ENCODE results near the gene XPO6.

The XPO6 gene

DNA sequence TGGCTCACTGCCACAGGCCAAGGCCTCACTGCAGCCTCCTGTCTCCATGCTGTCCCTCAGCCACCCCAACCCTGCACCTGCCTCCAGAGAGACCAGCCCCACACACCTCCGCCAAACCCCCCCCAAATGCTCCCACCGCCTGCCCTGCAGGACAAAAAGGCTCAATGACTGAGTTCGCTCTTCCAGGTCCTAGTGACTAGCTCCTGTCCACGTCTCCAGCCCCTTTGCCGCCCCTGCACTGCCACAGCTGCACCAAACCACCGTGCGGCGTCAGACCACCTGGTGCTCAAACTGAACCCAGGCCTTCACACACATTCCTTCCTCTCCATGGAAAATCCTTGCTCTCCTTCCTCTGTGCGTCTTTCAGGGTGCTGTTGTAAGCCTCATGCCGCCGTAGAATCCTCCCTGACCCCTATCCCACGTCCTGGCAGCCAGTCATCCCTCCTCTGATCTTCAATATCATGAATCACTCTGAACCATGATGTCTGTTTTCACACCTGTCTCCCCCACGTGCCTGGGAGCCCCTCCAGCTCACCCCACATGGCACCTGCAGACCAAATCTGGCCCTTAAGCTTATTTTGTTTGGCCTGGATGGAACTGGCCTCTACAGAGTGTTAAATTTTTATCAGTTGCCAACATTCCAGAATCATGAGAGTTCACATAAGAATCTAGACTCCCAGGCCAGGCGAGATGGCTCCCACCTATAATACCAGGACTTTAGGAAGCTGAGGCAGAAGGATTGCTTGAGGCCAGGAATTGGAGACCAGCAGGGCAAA is 144.0 kb downstream of the XPO6 start:
- TF ChIP-seq, protein P1, sequence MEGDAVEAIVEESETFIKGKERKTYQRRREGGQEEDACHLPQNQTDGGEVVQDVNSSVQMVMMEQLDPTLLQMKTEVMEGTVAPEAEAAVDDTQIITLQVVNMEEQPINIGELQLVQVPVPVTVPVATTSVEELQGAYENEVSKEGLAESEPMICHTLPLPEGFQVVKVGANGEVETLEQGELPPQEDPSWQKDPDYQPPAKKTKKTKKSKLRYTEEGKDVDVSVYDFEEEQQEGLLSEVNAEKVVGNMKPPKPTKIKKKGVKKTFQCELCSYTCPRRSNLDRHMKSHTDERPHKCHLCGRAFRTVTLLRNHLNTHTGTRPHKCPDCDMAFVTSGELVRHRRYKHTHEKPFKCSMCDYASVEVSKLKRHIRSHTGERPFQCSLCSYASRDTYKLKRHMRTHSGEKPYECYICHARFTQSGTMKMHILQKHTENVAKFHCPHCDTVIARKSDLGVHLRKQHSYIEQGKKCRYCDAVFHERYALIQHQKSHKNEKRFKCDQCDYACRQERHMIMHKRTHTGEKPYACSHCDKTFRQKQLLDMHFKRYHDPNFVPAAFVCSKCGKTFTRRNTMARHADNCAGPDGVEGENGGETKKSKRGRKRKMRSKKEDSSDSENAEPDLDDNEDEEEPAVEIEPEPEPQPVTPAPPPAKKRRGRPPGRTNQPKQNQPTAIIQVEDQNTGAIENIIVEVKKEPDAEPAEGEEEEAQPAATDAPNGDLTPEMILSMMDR (conservative IDR thresholded peaks at IDR 0.05; ENCODE audit: low read length), result no peak

DNA sequence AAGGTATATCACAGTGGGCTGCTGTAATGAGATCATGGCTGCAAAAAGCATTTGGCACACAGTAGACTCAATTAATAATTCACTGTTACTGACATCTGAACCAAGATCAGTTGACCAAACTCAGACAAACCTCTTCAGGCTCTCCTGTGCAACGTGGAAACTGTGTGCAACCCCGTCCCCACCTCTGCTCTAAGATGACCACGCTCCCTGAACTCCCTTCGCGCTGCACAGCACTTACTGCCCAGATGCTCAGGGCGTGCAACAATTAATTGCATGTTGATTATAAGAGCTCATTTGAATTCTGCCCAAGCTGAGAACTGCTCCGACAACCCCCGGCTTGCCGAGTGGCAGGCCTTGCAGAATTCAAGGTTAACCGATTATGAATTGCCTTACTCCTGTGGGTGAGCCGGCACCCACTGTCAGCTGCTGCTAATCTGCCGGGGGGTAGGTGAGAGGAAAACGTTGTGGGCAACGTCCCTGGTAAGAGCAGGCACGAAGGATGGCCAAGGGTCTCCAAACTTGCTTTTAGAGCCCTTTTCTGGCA is 147.0 kb downstream of the XPO6 start:
- TF ChIP-seq, protein P1 (conservative IDR thresholded peaks at IDR 0.05; ENCODE audit: low read length), result no peak
- no peak for DNase-seq (ENCODE audit: low read depth)
- H3K4me3 ChIP-seq (ENCODE audit: low read length), result no peak overlapping the region

More for the DNA sequence above, 144.0 kb downstream of the XPO6 start:
- H3K4me3 ChIP-seq (ENCODE audit: low read length), result no peak overlapping the region
- DNase-seq (ENCODE audit: low read depth), result peak; percentile 60

DNA sequence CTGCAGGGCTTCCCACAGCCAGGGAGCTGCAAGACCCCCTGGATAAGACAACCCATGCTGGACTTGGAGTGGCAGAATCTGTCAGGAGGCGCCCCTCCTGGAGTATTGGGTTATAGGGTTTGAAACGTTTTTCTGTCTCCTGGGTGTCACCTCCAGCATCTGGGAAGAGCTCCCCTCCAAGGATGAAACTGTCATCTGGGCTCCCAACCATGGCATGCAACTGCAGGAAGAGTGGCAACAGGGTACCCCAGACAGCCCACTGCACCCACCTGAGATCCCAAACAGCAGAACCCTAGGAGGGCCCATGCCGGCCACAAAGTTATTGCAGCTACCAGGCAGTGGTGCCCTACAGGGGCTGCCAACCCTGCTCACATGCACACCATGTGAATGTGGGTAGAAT is 147.6 kb downstream of the XPO6 start:
- H3K4me3 ChIP-seq (ENCODE audit: low read length), result no peak overlapping the region
- TF ChIP-seq, protein P1 (conservative IDR thresholded peaks at IDR 0.05; ENCODE audit: low read length), result no peak
- no peak for DNase-seq (ENCODE audit: low read depth)

DNA sequence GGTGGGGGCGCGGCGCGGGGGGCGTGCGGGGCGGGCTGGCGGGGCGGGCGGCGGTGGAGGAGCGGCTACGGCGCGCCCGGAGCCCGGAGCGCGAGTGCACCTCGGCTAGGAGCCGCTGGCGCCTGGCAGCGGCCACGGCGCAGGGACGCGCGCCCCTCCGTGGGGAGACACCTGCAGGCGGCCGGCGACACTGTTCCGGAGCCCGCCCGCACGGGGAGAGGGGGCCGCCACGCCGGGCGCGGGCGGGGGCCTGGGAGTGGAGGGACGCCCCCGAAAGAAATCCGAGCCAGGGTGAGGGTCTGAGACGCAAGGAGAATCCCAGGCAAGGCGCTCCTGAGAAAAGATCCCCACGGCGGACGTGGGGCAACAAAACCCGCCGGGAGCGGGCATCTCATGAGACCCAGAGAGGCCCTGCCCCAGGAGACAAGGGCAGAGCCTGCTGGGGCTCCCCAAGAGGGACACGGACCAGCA is 148.1 kb downstream of the XPO6 start, which contains the start of gene GSG1L:
GSG1L (minus strand) TSS at position 124 of the 471 bp plus-strand sequence. CDS start 290 bp downstream, outside the sequence.
- DNase-seq (ENCODE audit: low read depth), result no peak
- no peak within 1 kb of the TSS for H3K4me3 ChIP-seq (ENCODE audit: low read length)
- TF ChIP-seq, protein P1 (conservative IDR thresholded peaks at IDR 0.05; ENCODE audit: low read length), result no peak

DNA sequence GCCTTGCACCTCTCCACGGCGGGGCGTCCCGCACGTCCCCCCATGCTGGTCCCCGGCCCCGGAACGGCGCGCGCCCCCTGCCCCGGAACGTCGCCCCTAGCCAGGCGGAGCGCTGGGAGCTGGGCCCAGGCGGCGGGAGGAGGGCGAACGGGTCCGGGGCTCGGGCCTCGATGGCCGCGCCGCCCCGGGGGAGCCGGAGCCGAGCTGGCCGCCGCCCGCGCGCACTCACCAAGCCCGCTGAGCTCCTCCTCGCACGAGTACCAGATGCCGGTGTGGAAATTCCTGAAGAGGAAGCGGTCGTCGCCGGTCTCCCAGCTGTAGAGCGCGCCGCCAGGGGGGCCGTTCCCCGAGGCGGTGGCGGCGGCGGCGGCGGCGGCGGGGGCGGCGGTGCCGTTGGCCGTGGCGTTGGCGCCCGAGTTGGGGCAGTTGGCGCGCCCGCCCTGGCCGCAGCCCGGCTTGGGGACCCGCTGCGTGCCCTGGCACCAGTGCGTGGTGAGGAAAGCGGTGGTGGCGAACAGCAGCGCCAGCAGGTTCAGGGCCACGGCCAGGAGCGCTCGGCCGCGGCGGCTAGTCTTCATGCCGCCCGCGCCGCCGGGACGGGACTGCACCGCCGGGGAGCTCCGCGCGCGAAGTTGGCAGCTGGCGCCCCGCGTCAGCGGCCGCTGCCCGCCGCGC is 148.8 kb downstream of the XPO6 start:
- TF ChIP-seq, protein P1 (conservative IDR thresholded peaks at IDR 0.05; ENCODE audit: low read length), result no peak
- DNase-seq (ENCODE audit: low read depth), result peak; percentile 29
- no peak overlapping the region for H3K4me3 ChIP-seq (ENCODE audit: low read length)

- TF ChIP-seq, protein P1 (conservative IDR thresholded peaks at IDR 0.05; ENCODE audit: low read length), result no peak
- DNase-seq (ENCODE audit: low read depth), result no peak
- H3K4me3 ChIP-seq (ENCODE audit: low read length), result no peak overlapping the region
These were observed 149.4 kb downstream of the XPO6 start for GRCh38 chr16:28062261-28062846.

All from AG10803 (cell line).